ENCODE results near the gene ZBED3. TPM values are rescaled to one million over a fixed set of nuclear protein-coding genes. Genes with fewer than 3 reads are reported as not detected.
"Not testable (repeated sequence)": the region's sequence is repeated elsewhere in the genome, so short reads cannot be mapped to it uniquely, and the experiment has no call there.

Gene ZBED3
- total RNA-seq, 1 donor from 2014 or later = 15.4 TPM

- Mint-ChIP-seq H3K27me3 (no peaks in the 10 kb centered on the region), H3K27ac (no peak overlapping the region), H3K4me1 (ENCODE audit: unreplicated experiment) (no peaks in the 10 kb centered on the region), H3K36me3 (peaks cover 36% of the 10 kb centered on the region), H3K9me3 (peaks cover 3% of the 10 kb centered on the region), H3K4me3 (no peak overlapping the region)
- TF ChIP-seq, protein P1, sequence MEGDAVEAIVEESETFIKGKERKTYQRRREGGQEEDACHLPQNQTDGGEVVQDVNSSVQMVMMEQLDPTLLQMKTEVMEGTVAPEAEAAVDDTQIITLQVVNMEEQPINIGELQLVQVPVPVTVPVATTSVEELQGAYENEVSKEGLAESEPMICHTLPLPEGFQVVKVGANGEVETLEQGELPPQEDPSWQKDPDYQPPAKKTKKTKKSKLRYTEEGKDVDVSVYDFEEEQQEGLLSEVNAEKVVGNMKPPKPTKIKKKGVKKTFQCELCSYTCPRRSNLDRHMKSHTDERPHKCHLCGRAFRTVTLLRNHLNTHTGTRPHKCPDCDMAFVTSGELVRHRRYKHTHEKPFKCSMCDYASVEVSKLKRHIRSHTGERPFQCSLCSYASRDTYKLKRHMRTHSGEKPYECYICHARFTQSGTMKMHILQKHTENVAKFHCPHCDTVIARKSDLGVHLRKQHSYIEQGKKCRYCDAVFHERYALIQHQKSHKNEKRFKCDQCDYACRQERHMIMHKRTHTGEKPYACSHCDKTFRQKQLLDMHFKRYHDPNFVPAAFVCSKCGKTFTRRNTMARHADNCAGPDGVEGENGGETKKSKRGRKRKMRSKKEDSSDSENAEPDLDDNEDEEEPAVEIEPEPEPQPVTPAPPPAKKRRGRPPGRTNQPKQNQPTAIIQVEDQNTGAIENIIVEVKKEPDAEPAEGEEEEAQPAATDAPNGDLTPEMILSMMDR (conservative IDR thresholded peaks at IDR 0.05) = no peak
- no peak for DNase-seq (ENCODE audit: extremely low spot score, unreplicated experiment)
Measured at GRCh38 chr5:77123057-77123456, 36.0 kb upstream of the ZBED3 start.

DNA sequence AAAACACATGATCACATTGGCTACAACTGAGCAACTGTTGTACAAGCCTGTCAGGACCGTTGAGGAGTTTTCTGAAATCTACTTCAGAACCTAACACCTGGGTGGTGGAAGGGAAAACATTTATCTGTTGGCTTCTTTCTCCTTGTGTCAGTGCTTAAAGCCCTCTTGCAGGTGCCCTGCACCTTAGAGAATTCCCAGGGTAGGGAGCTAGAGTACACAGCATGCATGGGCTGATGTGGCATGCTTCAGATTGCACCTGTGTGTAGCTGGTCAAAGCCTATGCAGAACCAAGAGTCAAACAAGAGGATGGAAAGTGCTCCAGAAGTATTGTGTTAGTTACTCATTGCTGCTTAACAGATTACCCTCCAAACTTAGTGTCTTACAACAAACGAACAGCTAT, 33.6 kb upstream of the ZBED3 start:
- Mint-ChIP-seq H3K4me1 (ENCODE audit: unreplicated experiment) (no peaks in the 10 kb centered on the region), H3K27ac (no peak overlapping the region), H3K4me3 (no peak overlapping the region), H3K27me3 (no peaks in the 10 kb centered on the region), H3K9me3 (peaks cover 3% of the 10 kb centered on the region), H3K36me3 (peaks cover 44% of the 10 kb centered on the region)
- no peak for DNase-seq (ENCODE audit: extremely low spot score, unreplicated experiment)
- TF ChIP-seq, protein P1 (conservative IDR thresholded peaks at IDR 0.05) = no peak

DNA sequence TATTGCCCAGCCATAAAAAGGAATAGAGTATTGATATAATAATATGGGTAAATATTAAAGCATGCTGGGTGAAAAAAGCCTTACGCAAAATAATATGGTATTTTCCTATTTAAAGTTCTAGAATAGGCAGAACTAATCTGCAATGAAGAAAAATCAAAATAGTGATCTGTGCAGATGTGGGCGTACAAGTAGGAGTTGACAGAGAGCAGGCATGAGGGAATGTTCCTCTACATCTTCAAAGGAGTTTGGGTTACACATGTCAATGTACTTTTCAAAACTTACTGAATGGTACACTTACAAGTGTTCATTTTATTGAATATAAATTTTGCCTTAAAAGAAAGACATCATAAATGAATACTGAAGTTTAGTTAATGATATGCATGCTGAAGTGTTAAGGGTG, 33.0 kb upstream of the ZBED3 start:
- no peak overlapping the region for H3K4me3 Mint-ChIP-seq
- TF ChIP-seq, protein P1 (conservative IDR thresholded peaks at IDR 0.05) = no peak
- no peak overlapping the region for H3K27ac Mint-ChIP-seq
- DNase-seq (ENCODE audit: extremely low spot score, unreplicated experiment) = no peak
- H3K4me1 Mint-ChIP-seq (ENCODE audit: unreplicated experiment) = no peaks in the 10 kb centered on the region
- peaks cover 39% of the 10 kb centered on the region for H3K36me3 Mint-ChIP-seq
- no peaks in the 10 kb centered on the region for H3K27me3 Mint-ChIP-seq
- peaks cover 3% of the 10 kb centered on the region for H3K9me3 Mint-ChIP-seq

GRCh38 chr5:77117161-77117560, 30.1 kb upstream of the ZBED3 start:
- Mint-ChIP-seq H3K9me3 (peaks cover 13% of the 10 kb centered on the region), H3K27ac (no peak overlapping the region), H3K4me3 (no peak overlapping the region), H3K27me3 (no peaks in the 10 kb centered on the region), H3K4me1 (ENCODE audit: unreplicated experiment) (no peaks in the 10 kb centered on the region), H3K36me3 (peaks cover 36% of the 10 kb centered on the region)
- no peak for DNase-seq (ENCODE audit: extremely low spot score, unreplicated experiment)
- TF ChIP-seq, protein P1 (conservative IDR thresholded peaks at IDR 0.05) = no peak

GRCh38 chr5:77107035-77107434, 19.9 kb upstream of the ZBED3 start:
- not testable (repeated sequence) for DNase-seq (ENCODE audit: extremely low spot score, unreplicated experiment); H3K4me1 Mint-ChIP-seq (ENCODE audit: unreplicated experiment); H3K27ac Mint-ChIP-seq; H3K4me3 Mint-ChIP-seq; H3K9me3 Mint-ChIP-seq; H3K27me3 Mint-ChIP-seq
- H3K36me3 Mint-ChIP-seq = peaks cover 20% of the 10 kb centered on the region

DNA sequence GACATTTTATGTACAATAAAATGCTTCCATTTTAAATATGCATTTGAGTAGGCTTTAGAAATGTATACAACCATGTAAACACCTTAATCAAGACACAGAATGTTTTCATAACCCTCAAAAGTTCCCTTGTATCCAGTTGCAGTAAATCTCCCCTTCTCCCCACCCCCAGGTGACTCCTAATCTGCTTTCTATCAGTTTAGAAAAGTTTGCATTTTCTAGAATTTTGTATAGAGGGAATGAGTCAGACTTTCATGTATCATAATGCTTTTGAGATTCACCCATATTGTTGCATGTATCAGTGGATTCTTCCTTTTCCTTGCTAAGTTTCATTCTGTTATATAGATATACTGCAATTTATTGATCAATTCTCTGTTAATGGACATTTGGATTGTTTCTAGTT, 17.7 kb upstream of the ZBED3 start:
- Mint-ChIP-seq H3K27me3 (no peaks in the 10 kb centered on the region), H3K9me3 (no peaks in the 10 kb centered on the region), H3K27ac (no peak overlapping the region), H3K4me1 (ENCODE audit: unreplicated experiment) (no peaks in the 10 kb centered on the region), H3K4me3 (no peak overlapping the region), H3K36me3 (peaks cover 20% of the 10 kb centered on the region)
- TF ChIP-seq, protein P1 (conservative IDR thresholded peaks at IDR 0.05) = no peak
- DNase-seq (ENCODE audit: extremely low spot score, unreplicated experiment) = no peak

Measured in type B pancreatic cell (in vitro differentiated cells).